GM19023 (cell line): ENCODE measurements around the gene MESP2.
A peak's percentile ranks its signal among the peaks of the same experiment; 100 is the strongest.

Experiments
- ATAC-seq: cut with Tn5 transposase; IDR thresholded peaks from one replicate; pipeline ENCODE4 v1.9.1; 2021; ENCODE audit warnings: mild to moderate bottlenecking, moderate library complexity; ENCODE audit not compliant: unreplicated experiment

MESP2 gene

GRCh38 chr15:89754361-89755154 lies 21.6 kb upstream of the MESP2 start:
- ATAC-seq: no peak

- ATAC-seq: no peak
These were observed 20.4 kb upstream of the MESP2 start for GRCh38 chr15:89755701-89756100.

DNA sequence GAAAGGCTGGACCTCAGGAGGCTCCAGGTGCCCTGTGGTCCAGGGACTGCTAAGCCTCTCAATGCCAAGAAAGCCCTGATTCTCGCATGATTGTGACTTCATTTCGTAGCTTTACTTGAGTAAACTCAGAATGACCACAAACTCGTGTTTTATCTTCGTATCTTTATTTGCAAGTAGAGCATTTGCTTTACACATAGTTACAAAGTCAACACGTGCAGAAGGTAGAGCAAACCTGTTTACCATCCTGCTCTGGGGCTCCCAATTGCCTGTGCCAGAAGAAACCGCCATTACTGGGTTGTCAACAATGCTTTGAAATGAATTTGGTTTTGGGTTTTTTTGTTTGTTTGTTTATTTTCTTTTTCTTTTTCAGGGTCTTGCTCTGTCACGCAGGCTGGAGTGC lies 19.2 kb upstream of the MESP2 start:
- ATAC-seq: no peak

- ATAC-seq: no peak
These were observed 17.8 kb upstream of the MESP2 start for GRCh38 chr15:89758283-89758682.

GRCh38 chr15:89758981-89759380 lies 17.2 kb upstream of the MESP2 start:
- no peak for ATAC-seq

DNA sequence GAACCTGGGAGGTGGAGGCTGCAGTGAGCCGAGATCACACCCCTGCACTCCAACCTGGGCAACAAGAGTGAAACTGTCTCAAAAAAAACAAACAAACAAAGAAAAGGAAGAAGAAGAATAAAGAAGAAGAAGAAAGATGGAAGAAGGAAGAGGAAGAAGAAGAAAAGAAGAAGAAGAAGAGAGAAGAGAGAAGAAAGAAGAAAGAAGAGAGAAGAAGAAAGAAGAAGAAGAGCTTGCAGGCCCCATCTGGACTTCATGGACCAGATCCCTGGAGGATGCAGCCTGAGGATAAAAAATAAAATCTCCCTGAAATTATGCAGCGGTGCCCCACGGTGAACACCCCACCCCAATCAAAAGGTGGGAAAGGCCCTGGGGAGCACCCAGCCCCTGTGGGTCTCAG lies 16.3 kb upstream of the MESP2 start:
- ATAC-seq: no peak

GRCh38 chr15:89760303-89761008 lies 15.7 kb upstream of the MESP2 start:
- peak; percentile 71 for ATAC-seq

DNA sequence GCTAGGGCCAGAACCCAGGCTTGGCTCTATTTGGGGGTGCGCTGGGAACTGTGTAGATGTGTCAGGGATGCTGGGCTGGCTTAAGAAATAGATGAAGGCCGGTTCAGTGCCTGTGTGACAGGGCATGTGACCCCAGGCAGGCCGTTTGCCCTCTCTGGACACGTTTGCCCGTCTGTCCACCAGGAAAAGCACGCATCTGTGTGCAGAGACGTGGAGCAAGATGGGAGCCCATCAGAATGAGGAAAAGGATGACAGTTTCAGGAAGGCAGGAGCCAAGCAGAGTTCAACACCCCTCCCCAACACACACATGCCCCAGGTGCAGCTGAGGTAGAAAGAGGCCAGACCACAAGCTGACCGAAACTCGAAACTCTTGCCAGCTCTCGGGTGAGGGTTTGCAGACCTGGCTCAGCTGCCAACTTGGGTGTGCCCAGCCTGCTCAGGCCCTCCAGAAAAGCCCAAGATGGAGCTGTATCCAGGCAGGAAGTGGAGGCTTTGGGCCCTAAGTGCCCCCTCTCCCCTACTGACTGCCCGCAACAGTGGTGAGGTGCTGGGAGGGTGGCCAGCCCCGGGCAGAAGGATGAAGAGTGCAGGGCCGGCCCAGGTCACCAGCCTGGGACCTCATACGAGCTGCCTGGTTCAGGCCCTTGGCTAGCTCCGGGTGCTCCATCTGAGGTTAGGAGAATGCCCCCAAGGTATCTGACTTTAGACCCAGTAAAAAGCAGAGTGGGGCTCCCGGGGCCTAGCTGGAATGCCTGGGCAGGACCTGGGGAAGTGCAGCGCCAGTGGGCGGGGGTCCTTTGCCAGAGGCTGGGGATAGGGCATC lies 14.9 kb upstream of the MESP2 start:
- peak; percentile 65 for ATAC-seq

DNA sequence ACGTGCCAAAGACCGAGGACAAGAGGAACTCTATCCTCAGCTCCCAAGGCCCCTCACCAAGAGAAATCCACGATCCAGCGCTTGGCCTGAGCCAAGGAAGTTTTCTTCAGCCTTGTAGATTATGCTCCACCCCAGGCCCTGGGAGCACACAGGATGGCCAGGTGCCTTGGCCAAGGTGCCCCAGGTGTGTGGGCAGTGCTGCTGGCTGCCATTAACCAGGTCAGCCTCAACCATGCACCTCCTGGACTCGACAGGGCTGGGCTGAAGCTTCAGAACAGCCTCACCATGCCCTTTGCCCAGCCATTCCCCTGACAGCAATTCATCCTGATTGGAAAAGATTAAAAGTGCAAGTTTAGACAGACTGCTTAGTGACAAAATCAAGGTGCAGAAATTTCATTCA lies 14.2 kb upstream of the MESP2 start:
- no peak for ATAC-seq

- no peak for ATAC-seq
These were observed 10.4 kb upstream of the MESP2 start for GRCh38 chr15:89765694-89766093.

DNA sequence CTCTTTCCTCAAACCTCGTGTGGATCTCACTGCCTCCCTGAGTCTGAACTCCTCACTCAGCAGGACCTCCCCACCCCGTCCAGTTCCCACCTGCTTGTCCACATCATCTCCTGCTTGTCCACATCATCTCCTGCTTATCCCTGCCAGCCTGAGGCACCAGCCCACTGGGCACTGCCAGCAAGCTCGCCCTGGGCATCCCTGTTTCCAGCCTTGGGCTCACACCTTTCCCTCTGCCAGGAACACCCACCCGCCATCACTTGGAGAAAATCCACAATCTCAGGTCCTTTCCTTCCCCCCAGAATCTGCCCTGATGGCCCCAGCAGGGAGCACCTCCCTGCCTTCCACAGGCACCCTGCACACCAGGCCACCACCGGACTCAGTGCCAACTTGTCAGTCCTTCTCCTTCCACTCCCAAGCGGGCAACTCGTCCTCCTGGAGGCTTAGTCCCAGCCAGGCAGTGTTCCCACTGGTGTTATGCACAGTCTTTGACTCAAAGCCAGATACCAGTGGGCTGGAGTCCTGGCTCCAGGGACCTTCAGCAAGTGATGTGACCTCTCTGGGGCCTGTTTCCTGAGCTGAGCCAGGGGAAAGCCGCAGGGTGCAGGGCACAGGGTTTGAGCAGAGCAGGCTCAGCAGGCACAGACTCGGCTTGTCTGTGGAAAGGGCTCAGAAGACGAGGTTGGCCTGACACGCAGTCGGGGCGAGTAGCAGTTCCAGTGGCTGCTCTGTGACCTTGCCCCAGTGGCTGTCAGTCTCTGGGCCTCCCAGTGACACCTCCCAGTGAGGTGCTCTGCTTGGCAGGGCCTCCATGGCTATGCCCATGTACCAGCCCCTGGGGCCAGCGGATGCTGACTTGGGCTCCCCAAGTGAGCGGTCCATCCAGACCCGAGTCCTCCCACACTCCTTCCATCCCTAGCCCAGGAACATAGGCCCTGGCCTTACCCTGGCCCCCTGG lies 9.5 kb upstream of the MESP2 start:
- ATAC-seq: no peak

DNA sequence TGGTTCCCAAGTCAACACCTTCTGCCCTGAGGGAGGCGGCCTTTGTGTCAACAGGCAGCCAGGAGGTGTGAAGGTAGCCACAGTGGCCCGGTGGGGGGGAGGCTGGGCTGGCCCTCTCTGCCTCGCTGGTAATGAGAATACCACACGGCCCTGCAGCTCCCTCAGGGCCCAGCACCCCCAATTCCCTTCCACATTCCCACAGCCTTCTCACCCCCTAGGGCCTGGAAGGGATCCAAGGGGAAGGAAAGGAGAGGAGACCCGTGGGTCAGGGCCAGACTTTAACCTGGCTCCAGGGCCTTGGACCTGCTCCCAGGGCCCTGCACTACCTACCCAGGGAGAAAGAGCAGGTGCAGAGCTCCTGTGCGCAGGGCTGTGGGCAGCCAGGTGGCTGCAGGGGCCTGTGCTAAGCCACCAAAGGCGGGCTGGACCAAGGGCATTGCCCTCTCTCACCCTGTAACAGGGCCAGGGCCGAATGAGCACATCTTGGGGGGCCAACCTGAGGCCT lies 8.7 kb upstream of the MESP2 start:
- ATAC-seq: no peak

DNA sequence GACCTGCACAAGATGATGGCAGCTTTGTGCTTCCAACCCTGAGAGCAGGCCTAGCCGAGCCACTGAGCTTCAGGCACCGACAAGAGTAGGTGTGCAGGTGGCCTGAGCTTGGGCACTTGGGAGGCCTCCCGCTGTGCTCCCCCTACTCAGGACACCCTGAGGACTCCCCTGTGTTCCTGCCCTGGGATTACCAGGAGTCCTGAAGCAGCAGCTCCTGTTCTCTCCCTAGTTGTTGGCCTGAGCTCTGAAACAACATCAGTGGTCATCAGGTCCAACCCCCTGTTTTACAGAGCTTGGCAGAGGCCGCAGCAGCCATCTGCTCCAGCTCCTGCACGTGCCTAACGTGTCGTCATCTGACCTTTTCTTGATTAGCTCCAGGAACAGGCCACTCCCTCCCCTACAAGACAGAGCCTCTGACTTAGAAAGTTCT lies 8.0 kb upstream of the MESP2 start:
- no peak for ATAC-seq

DNA sequence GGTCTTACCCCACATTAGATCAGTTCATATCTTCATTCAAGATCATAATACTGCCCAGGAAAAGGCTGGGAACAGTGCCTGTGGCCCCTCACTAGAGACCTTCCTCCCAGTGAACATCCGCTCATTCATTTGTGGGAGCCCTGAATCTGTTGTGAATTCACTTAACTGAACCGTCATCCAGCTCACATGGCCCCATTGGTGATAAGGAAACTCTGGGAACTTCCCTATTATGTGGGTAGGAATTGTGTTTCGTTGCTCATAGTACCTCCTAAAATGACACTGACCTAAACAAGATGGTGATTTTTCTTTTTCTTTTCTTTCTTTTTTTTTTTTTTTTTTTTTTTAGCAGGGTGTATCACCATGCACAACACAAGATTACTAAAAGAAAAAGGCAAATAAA lies 6.8 kb upstream of the MESP2 start:
- no peak for ATAC-seq

- ATAC-seq: no peak
These were observed 6.1 kb upstream of the MESP2 start for GRCh38 chr15:89770041-89770440.

DNA sequence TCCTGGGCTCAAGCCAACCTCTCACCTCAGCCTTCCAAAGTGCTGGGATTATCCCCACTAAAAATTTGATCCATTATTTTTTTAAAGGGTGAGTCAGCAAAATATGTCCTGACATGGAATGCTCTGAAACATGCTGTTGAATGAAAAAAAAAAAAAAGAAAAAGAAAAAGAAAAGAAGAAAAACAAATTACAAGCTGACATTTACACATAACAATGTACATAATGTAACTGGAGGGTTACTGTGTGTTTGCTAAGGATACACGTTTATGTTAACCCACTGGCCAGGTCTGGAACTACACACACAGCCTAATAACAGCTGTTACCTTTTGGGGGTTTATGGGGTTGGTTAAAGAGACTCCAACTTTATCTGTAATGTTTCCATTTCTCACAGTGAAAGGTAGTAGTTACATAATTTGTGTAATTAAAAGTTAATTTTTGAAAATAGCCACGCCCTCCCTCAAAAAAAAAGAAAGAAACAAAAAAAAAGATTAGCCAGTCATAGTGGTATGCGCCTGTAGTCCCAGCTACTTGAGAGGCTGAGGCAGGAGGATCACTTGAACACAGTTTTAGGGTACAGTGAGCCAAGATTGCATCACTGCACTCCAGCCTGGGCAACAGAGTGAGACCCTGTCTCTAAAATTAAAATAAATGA lies 3.1 kb upstream of the MESP2 start:
- ATAC-seq: no peak

- ATAC-seq: no peak
These were observed 1.6 kb upstream of the MESP2 start for GRCh38 chr15:89774492-89774891.

GRCh38 chr15:89775815-89776214 lies 317 bp upstream of the MESP2 start:
- no peak for ATAC-seq

DNA sequence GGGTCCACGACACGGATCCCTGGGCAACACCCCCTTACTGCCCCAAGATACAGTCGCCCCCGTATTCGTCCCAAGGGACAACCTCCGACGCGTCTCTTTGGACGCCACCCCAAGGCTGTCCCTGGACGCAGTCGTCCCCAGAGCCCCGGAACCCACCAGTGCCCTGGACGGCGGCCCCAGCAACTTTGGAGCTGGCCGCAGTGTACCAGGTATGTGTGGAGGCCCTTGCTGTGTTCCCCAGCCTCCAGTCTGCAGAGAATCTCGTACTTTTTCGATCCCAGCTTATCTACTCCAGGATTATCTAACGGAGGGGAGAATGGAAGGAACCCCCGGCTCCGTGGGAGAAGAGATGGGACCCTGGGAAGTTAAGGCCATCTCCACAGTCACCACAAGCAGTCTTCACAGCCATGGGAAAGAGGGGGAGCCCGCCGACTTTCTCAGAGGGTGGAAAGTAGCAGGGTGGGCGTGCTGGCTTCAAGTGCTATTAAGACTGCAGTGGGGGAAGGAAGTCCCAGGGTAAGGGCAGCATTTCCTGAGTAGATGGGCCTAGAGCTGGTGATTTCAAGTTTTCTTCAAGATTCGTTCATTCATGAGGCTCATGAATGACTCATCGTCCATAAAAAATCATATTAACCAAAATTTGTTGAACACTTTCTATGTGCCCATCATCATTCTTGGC lies 1.1 kb downstream of the MESP2 start:
- ATAC-seq: no peak
